GM06990 (cell line): ENCODE measurements around the gene GNAS.

Experiments
- DNase-seq: peaks from one replicate; pipeline ENCODE4 v3.0.0-alpha.2; 2011; ENCODE audit not compliant: insufficient read length; ENCODE audit errors: extremely low read depth
- H3K27me3 ChIP-seq: replicated peaks from 2 replicates; pipeline ENCODE4 v1.6.0; 2011; ENCODE audit warnings: low read length; ENCODE audit not compliant: control insufficient read depth, insufficient read depth
- H3K36me3 ChIP-seq: 2 replicates; pipeline ENCODE4 v1.5.1; 2011; ENCODE audit warnings: low read length; ENCODE audit not compliant: control insufficient read depth, insufficient read depth
- H3K4me3 ChIP-seq: replicated peaks from 2 replicates; pipeline ENCODE4 v1.5.1; 2011; ENCODE audit warnings: low read depth, mild to moderate bottlenecking, control low read depth, low read length
- CTCF ChIP-seq: IDR thresholded peaks from 2 replicates; pipeline ENCODE4 v1.5.1; 2011; ENCODE audit warnings: low read length, control low read depth, mild to moderate bottlenecking, inconsistent platforms; ENCODE audit not compliant: insufficient read depth, poor library complexity, severe bottlenecking

GNAS gene

GRCh38 chr20:58959652-58960051 lies 107.1 kb downstream of the GNAS start:
- H3K36me3 ChIP-seq = no peaks in the 10 kb centered on the region
- no peak for DNase-seq
- H3K4me3 ChIP-seq = no peak overlapping the region
- TF ChIP-seq CTCF = no peak
- H3K27me3 ChIP-seq = no peaks in the 10 kb centered on the region
